Epithelial cell of proximal tubule (primary cell): ENCODE results near the gene RBM47. TPM values are rescaled to one million over a fixed set of nuclear protein-coding genes. Genes with fewer than 3 reads are reported as not detected.
"Not testable (repeated sequence)": the region's sequence is repeated elsewhere in the genome, so short reads cannot be mapped to it uniquely, and the experiment has no call there.

Experiments used
- DNase-seq: peaks from one replicate; pipeline ENCODE4 v3.0.0-alpha.2; 2011; ENCODE audit warnings: low read depth
- H3K4me3 ChIP-seq: 2 replicates; pipeline ENCODE4 v1.5.1; 2011; ENCODE audit warnings: low read depth, mild to moderate bottlenecking, low read length
- total RNA-seq: library from RNA; depleted of rRNA; stranded (reverse); fragments of >200 nt; gene quantifications from 2 replicates; pipeline ENCODE4 v1.2.3, GENCODE V29; 2015
- TF ChIP-seq, protein P1 (sequence below): conservative IDR thresholded peaks from 2 replicates; pipeline ENCODE4 v1.5.1; 2012; ENCODE audit warnings: low read depth, mild to moderate bottlenecking, low read length

The RBM47 gene
- total RNA-seq, 1 donor from 2014 or later = 42.9 TPM

DNA sequence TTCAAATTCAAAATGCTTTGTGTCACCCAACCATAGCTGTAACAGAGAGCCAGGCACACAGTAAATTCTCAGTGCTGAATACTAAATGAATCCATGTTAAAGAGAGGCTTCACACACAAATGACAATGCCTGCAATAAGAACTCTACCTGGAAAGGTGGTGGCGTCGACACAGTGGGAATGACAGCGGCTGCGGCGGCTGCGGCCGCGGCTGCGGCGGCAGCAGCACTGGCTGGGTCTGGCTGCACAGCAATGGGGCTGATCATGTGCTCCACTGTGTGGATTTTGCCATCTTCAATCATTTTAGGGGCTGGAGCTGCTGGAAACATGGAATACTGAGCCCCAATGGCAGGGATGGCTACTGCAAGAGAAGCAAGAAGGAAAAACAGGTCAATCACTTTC lies 197.2 kb downstream of the RBM47 start:
- TF ChIP-seq, protein P1, sequence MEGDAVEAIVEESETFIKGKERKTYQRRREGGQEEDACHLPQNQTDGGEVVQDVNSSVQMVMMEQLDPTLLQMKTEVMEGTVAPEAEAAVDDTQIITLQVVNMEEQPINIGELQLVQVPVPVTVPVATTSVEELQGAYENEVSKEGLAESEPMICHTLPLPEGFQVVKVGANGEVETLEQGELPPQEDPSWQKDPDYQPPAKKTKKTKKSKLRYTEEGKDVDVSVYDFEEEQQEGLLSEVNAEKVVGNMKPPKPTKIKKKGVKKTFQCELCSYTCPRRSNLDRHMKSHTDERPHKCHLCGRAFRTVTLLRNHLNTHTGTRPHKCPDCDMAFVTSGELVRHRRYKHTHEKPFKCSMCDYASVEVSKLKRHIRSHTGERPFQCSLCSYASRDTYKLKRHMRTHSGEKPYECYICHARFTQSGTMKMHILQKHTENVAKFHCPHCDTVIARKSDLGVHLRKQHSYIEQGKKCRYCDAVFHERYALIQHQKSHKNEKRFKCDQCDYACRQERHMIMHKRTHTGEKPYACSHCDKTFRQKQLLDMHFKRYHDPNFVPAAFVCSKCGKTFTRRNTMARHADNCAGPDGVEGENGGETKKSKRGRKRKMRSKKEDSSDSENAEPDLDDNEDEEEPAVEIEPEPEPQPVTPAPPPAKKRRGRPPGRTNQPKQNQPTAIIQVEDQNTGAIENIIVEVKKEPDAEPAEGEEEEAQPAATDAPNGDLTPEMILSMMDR = no peak
- no peak overlapping the region for H3K4me3 ChIP-seq
- no peak for DNase-seq

DNA sequence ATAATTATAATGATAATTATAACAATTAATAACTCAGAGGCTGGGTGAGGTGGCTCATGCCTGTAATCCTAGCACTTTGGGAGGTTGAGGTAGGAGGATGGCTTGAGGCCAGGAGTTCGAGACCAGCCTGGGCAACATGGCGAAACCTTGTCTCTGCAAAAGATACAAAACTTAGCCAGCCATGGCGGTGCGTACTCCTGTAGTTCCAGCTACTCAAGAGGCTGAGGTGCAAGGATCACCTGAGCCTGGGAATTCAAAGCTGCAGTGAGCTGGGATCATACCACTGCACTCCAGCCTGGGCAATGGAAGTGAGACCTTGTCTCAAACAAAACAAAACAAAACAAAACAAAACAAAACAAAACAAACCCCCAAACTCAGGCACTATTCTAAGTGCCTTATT lies 201.8 kb downstream of the RBM47 start:
- not testable (repeated sequence) for H3K4me3 ChIP-seq, DNase-seq

DNA sequence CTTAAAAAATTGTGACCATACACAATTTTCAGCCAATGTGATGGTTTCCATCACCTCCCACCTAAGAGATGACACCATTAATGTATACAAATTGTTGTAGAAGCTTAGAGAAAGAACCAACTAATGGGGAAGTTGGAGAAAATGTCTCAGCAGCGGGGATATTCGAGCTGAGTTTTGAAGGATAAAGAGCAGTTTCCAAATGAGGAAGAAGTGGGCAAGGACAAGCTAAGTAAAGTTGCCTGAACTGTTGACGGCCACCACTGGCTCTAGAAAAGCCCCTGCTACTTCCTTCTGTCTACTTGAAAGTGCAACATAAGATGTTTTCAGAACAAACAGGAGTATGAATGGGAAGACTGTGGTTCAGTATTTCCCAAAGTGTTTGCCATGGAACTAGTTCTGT lies 202.5 kb downstream of the RBM47 start:
- DNase-seq = no peak
- TF ChIP-seq, protein P1 = no peak

DNA sequence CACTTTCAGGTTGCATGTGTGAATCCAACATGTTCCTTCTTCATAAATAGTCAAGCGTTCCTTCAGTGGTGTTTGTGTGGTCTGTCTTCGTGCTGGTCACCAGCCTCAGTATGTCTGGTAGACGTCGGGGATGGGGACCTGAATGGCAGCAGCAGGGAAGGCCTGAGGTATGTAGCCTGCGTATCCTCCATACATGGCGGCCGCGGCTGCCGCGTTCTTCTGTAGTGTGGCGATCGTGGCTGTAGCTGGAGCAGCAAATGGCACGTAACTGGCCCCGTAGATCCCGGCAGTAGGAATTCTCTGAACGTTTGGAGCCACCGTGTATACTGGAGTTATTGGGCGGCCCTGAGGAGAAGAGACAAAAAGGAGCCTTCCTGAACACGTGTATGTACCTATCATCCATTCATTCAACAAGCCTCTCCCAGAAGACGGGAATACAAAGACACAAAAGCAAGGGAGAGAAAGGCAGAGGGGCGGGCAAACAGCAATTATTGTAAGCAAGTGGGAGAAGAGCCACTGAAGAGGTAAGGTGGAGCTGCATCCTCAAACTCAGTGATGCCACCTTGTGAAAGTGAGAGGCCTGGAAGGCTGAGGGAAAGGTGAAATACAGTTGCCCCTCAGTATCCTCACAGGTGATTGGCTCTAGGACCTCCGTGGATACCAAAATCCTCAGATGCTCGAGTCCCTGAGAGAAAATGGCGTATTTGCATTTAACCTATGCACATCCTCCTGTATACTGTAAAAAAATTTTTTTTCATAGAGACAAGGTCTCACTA lies 203.7 kb downstream of the RBM47 start:
- H3K4me3 ChIP-seq = no peak overlapping the region
- DNase-seq = no peak
- TF ChIP-seq, protein P1 = no peak

More for the DNA sequence above, 202.5 kb downstream of the RBM47 start:
- H3K4me3 ChIP-seq = no peak overlapping the region

DNA sequence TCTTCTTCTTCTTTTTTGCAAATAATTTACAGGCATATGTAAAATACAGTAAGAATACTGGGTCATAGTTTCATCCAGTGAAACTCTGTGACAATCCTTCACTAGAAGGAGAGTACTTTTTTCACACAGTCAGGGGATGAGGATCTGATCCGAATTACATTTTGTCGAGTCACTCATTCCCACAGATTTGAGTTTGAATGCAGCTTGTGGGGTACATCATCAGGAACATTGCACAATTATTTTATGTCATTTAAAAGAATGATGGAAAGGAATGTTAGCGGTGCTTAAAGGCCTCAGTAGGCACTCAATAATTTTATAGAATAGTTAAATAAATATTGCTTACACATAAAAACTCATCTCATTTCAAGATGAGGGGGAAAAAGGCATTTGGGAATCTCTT lies 205.9 kb downstream of the RBM47 start:
- no peak for DNase-seq
- no peak overlapping the region for H3K4me3 ChIP-seq
- TF ChIP-seq, protein P1 = no peak

DNA sequence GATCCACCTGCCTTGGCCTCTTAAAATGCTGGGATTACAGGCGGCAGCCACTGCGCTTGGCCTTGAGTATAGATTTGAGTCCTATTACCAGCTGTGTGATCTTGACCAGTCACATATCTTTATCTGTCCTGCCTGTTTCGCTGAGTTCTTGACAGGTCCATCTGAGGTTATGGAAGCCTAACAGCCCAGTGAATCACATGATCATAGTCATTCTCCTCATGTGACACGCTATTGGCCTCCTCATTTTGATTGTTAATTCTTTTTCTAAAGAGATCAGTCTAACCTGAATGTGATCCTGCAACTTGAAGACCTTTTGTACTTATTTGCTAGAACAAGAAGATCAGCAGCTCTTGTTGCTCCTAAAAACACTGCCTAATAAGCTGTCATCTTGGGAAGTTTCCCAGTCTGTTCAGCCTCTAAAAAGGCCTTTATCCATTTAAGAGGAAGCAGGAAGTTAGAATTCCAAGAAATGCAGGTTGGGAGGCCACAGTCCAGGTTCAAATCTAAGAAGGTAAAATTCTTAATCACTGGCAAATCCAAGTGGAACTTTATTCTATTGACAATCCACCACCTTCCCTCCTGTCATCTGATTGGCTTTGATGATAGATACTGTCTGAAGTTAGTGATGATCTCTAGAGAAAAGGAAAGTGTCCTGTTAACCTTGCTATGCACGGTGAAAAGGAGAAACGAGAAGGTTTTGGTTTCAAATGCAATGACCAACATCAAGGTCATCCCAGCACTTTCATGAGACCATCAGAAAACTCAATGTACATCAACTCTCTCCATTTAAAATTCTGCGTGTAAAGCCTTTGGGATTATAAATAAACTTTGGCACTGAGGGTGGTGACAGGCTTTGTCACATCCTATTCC lies 207.6 kb downstream of the RBM47 start:
- no peak for DNase-seq
- no peak overlapping the region for H3K4me3 ChIP-seq
- TF ChIP-seq, protein P1 = no peak

DNA sequence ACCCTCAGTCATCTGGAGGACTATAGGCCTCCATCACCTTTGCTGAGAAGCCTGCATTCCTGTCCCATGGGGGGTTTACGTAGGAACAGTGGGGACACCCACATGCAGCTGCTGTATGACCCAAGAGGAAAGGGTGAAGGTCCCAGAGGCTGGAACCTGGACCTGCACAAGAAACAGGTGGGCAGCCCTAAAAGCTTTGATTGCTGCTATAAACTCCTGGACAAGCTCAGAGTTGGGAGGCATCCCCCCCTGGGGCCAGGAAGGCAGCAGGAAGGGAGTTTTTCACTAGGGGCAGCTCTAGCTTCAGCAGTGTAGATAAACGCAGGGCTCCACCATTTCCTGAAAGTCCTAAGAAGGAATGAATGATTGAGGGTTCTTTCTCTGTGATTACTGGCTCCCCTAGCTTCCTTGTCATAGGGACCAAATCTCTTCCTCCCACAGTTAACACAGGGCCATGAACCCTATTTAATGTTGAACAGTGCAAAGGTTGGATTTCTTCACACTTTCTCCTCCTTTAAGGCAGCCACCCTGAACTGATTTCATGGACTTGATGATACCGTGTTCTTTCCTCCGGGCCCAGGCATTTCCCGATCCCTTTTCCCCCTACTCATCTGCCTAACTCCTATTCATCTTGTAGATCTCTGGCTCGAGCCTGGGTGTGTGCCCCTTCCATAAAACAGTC lies 210.3 kb downstream of the RBM47 start:
- TF ChIP-seq, protein P1 = no peak
- DNase-seq = no peak
- no peak overlapping the region for H3K4me3 ChIP-seq
